Measurements from ENCODE around the gene CISD3.

DNA sequence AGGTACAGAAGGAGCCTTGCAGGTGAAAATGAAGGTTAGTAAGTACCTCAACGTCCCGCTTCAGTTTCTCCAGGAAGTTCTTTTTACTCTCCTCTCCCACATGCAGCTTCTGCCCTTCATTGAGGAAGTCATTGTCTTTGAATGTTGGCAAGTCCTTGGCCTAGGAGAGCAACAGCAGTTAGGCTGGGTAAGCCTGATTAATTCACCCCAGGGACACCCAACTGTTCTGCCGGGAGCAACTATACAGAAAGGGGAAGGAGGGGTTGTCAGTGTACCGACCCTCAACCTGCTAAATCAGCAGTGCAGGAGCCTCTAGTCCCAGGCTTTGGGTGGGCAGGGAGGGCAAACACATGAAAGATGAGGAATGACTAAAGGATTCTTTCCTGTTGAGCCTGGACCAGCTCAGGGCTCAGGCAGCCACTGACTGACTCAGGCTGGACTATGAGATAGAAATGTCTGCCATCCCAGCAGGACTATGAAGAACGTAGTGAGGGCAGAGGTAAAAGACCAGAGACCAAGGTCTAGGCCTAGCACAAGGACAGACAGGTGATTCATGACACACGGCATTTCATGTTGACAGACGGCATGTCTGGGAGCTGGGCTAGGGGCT lies 47.6 kb downstream of the CISD3 start:
- TF ChIP-seq, protein P1, sequence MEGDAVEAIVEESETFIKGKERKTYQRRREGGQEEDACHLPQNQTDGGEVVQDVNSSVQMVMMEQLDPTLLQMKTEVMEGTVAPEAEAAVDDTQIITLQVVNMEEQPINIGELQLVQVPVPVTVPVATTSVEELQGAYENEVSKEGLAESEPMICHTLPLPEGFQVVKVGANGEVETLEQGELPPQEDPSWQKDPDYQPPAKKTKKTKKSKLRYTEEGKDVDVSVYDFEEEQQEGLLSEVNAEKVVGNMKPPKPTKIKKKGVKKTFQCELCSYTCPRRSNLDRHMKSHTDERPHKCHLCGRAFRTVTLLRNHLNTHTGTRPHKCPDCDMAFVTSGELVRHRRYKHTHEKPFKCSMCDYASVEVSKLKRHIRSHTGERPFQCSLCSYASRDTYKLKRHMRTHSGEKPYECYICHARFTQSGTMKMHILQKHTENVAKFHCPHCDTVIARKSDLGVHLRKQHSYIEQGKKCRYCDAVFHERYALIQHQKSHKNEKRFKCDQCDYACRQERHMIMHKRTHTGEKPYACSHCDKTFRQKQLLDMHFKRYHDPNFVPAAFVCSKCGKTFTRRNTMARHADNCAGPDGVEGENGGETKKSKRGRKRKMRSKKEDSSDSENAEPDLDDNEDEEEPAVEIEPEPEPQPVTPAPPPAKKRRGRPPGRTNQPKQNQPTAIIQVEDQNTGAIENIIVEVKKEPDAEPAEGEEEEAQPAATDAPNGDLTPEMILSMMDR (IDR thresholded peaks at IDR 0.05) = no peak
- TF ChIP-seq EZH2 (IDR thresholded peaks at IDR 0.05; ENCODE audit: borderline replicate concordance, insufficient read depth, low read depth, low read length, poor library complexity, severe bottlenecking) = no peak
